GM21619 (cell line): ENCODE data around the gene EXOC3L4.

ENCODE experiments used
- ATAC-seq: cut with Tn5 transposase; IDR thresholded peaks from one replicate; pipeline ENCODE4 v1.9.1; 2021; ENCODE audit not compliant: unreplicated experiment

Gene EXOC3L4

GRCh38 chr14:103090481-103091020 lies 4.0 kb upstream of the EXOC3L4 start:
- ATAC-seq = no peak

GRCh38 chr14:103091041-103091882 lies 3.3 kb upstream of the EXOC3L4 start:
- ATAC-seq = peak; percentile 49

DNA sequence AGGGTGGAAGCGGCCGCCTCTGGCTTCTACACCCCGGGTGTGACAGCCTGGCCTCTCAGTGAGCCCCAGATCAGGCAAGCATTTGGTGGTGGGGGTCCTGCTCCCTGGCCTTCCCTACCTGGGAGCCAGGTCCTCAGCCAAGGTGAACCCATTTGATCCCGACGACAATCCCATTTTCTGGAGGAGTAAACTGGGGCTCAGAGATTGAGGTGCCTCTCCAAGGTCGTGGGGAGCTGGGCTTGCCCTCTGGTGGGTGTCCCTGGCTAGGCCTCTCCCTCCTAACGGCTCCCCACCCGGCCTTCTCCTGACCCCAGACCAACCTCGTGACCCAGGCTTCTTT lies 2.7 kb upstream of the EXOC3L4 start:
- no peak for ATAC-seq

DNA sequence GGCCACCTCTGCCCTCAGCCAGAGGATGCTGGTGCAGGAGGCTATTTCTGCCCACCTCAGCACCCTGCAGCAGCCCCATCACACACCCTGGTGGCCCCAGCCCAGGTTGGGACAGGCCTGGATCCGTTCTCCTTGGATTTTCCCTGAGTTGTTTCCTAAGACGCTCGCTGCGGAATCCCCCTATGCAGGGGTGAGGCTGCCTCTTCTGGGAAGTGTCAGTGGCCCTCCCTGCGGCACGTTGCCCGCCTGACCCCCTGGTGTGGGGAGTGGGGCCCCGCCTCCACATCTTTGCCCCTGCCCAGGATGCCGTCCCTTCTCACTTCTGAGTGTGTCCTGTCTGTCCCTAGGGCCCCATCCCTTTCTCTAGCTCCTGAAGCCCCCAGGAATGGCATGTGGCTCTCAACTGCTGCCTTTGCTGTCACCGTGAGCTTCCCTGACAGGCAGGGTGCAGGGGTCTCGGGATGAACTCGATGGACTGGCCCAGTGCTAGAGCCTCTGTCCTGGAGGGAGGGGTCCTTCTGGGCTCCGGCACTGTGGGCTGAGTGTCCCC lies 594 bp upstream of the EXOC3L4 start:
- no peak for ATAC-seq

GRCh38 chr14:103095210-103095778 lies 769 bp downstream of the EXOC3L4 start:
- no peak for ATAC-seq

DNA sequence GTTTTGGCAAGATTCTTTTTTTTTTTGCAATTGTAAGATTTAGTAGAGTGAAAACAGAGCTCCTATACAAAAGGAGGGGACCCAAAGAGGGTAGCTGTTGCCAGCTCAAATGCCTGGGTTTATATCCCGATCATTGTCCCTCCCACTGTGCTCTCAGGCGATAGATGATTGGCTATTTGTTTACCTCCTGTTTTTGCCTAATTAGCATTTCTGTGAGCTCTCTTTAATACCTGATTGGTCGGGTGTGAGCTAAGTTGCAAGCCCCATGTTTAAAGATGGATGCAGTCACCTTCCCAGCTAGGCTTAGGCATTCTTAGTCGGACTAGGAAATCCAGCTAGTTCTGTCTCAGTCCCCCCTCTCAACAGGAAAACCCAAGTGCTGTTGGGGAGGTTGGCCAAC lies 1.9 kb downstream of the EXOC3L4 start:
- no peak for ATAC-seq

DNA sequence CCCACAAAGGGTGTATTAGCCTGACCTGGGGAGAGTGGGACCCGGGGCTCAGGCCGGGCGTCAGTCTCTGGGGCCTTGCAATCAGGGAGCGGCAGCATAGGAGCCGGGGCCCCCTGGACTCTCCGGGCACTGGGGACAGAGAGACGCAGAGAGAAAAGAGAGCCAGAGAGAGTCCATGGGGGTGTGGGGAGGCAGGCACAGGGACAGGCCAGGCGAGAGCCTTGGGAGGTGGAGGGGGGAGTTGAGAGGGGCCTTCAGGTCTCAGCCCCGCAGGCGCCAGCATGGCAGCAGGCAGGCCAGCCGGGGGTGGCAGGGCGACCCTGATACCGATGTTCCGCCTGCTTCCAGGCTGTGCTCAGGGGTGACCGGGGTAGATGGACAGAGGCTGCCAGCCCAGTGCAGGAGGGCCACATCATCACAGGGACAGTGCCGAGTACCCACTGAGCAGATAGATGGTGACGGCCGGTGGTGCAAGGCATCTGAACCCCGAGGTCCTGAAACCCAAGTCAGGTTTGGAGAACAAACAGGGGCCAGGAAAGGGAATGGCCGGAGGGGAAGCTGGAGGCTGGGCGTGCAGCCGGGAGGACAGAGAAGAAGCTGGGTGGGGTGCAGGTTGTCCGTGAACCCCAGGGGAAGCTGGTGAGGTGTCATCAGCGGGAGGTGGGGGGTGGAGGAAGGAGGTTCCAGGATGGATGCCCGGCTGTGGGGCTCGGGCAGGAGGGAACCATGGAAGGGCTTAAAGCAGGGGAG lies 2.9 kb downstream of the EXOC3L4 start:
- no peak for ATAC-seq

- ATAC-seq = no peak
These were observed 3.8 kb downstream of the EXOC3L4 start for GRCh38 chr14:103097994-103098957.

- no peak for ATAC-seq
These were observed 4.7 kb downstream of the EXOC3L4 start for GRCh38 chr14:103099081-103099732.

GRCh38 chr14:103099733-103100280 lies 5.3 kb downstream of the EXOC3L4 start:
- no peak for ATAC-seq

DNA sequence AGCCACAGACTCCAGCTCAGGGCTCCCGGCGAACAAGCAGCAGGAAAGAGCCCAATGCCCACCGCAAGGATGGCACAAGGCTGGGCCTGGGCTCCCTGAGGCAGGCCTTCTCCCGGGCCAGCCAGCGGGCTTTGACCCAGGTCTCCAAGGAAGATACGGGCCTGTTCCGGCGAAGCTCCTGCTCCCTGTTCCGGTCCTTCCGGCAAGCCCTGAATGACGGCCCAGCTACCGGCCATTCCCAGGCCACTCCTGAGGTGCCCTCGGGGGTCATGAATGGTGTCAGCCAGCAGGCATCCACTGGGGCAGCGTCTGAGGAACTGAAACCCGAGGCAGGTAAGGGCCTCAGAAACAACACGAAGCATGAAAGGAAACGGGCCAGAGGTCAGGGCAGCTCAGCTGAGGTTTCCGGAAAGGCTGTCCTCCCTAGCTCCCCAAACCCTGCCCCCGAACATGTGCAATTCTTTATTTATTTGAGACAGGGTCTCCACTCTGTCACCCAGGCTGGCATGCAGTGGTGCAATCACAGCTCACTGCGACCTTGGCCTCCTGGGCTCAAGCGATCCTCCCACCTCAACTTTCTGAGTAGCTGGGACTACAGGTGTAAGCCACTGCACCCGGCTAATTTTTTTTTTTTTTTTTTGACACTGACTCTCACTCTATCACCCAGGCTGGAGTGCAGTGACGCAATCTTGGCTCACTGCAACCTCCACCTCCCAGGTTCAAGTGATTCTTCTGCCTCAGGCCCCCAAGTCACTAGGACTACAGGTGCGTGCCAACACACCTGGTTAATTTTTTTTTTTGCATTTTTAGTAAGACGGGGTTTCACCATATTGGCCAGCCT lies 6.0 kb downstream of the EXOC3L4 start:
- ATAC-seq = no peak

GRCh38 chr14:103101257-103101962 lies 6.9 kb downstream of the EXOC3L4 start:
- no peak for ATAC-seq

- ATAC-seq = no peak
These were observed 7.6 kb downstream of the EXOC3L4 start for GRCh38 chr14:103101963-103102688.

GRCh38 chr14:103102689-103103260 lies 8.2 kb downstream of the EXOC3L4 start:
- ATAC-seq = no peak

- ATAC-seq = no peak
These were observed 9.2 kb downstream of the EXOC3L4 start for GRCh38 chr14:103103461-103104388.

GRCh38 chr14:103104389-103104653 lies 9.8 kb downstream of the EXOC3L4 start:
- ATAC-seq = no peak
